ENCODE results near the gene NDUFAF3.

The NDUFAF3 gene
- total RNA-seq: 27.3 to 43.9 (median 31.3) reads per million in 4 donors

GRCh38 chr3:49021813-49022687 is at the start of gene NDUFAF3:
TSS of gene NDUFAF3 (plus strand) at chr3:49022121. CDS start at chr3:49022145, 24 bp downstream.
- DNase-seq: peak; percentile 79 to 93 (median 87)

GRCh38 chr3:48974076-48974864 is 47.7 kb upstream of the NDUFAF3 start:
- DNase-seq: no peak

- DNase-seq: no peak
These were observed 42.5 kb upstream of the NDUFAF3 start for GRCh38 chr3:48979451-48979850.

GRCh38 chr3:48980295-48980694 is 41.6 kb upstream of the NDUFAF3 start:
- DNase-seq: no peak

- DNase-seq: no peak
These were observed 39.9 kb upstream of the NDUFAF3 start for GRCh38 chr3:48982016-48982415.

- no peak for DNase-seq
These were observed 39.2 kb upstream of the NDUFAF3 start for GRCh38 chr3:48982686-48983085.

GRCh38 chr3:48983096-48983495 is 38.8 kb upstream of the NDUFAF3 start:
- no peak for DNase-seq

GRCh38 chr3:48984663-48985062 is 37.3 kb upstream of the NDUFAF3 start:
- no peak for DNase-seq

- no peak for DNase-seq
These were observed 36.0 kb upstream of the NDUFAF3 start for GRCh38 chr3:48985831-48986376.

GRCh38 chr3:48989126-48989795 is 32.7 kb upstream of the NDUFAF3 start:
- DNase-seq: no peak

GRCh38 chr3:48989796-48990635 is 31.9 kb upstream of the NDUFAF3 start, which contains the start of gene P4HTM:
TSS of gene P4HTM (plus strand) at chr3:48990241. CDS start at chr3:48990257, 16 bp downstream.
- peak; percentile 46 to 76 (median 57) for DNase-seq

GRCh38 chr3:48990636-48991469 is 31.1 kb upstream of the NDUFAF3 start:
- DNase-seq: peak in 3 of 5 donors; percentile 21 to 43 (median 22)

- no peak for DNase-seq
These were observed 29.9 kb upstream of the NDUFAF3 start for GRCh38 chr3:48991851-48992545.

- DNase-seq: no peak
These were observed 28.1 kb upstream of the NDUFAF3 start for GRCh38 chr3:48993834-48994233.

GRCh38 chr3:48996640-48997039 is 25.3 kb upstream of the NDUFAF3 start:
- no peak for DNase-seq

- no peak for DNase-seq
These were observed 24.8 kb upstream of the NDUFAF3 start for GRCh38 chr3:48997102-48997635.

GRCh38 chr3:48997714-48998637 is 23.9 kb upstream of the NDUFAF3 start:
- DNase-seq: no peak

GRCh38 chr3:48999085-48999858 is 22.6 kb upstream of the NDUFAF3 start:
- no peak for DNase-seq
